ENCODE data around the gene KCNQ1.

KCNQ1 gene

GRCh38 chr11:2461253-2461955 is 16.6 kb downstream of the KCNQ1 start:
- DNase-seq, result no peak

- no peak for DNase-seq
These were observed 17.2 kb downstream of the KCNQ1 start for GRCh38 chr11:2461956-2462542.

- no peak for DNase-seq
These were observed 17.8 kb downstream of the KCNQ1 start for GRCh38 chr11:2462543-2462985.

- DNase-seq, result no peak
These were observed 18.4 kb downstream of the KCNQ1 start for GRCh38 chr11:2462986-2463765.

- no peak for DNase-seq
These were observed 19.0 kb downstream of the KCNQ1 start for GRCh38 chr11:2463766-2464277.

- no peak for DNase-seq
These were observed 19.8 kb downstream of the KCNQ1 start for GRCh38 chr11:2464451-2465165.

- DNase-seq, result no peak
These were observed 20.6 kb downstream of the KCNQ1 start for GRCh38 chr11:2465202-2466068.

GRCh38 chr11:2466069-2466801 is 21.4 kb downstream of the KCNQ1 start:
- DNase-seq, result no peak

- DNase-seq, result peak; percentile 44
These were observed 22.3 kb downstream of the KCNQ1 start for GRCh38 chr11:2466869-2467694.

- no peak for DNase-seq
These were observed 22.9 kb downstream of the KCNQ1 start for GRCh38 chr11:2467695-2468055.

- no peak for DNase-seq
These were observed 23.8 kb downstream of the KCNQ1 start for GRCh38 chr11:2468363-2469235.

GRCh38 chr11:2470495-2470894 is 25.7 kb downstream of the KCNQ1 start:
- DNase-seq, result no peak

GRCh38 chr11:2471048-2471803 is 26.4 kb downstream of the KCNQ1 start:
- no peak for DNase-seq

GRCh38 chr11:2471804-2472096 is 26.9 kb downstream of the KCNQ1 start:
- no peak for DNase-seq

GRCh38 chr11:2472428-2473186 is 27.8 kb downstream of the KCNQ1 start:
- DNase-seq, result no peak

GRCh38 chr11:2473361-2474058 is 28.7 kb downstream of the KCNQ1 start:
- DNase-seq, result no peak

Measured in stimulated activated CD4-positive, alpha-beta T cell treated with anti-CD3 and anti-CD28 coated beads, Interleukin-1b, Interleukin-23, amount 100 ng/mL, for 48 hours (primary cell).